Duodenal mucosa (tissue), 2 donors: Measurements from ENCODE around the gene CAPZB.

Experiments used
- H3K27ac ChIP-seq: one replicate; pipeline ENCODE4 v1.7.0; 2013; ENCODE audit warnings: low read depth, low read length
- H3K27me3 ChIP-seq, 2 donors: one replicate each; pipeline ENCODE4 v1.7.0; 2013; ENCODE audit warnings: low read length in 2 of 2, control low read depth in 1 of 2; ENCODE audit not compliant: insufficient read depth in 2 of 2, control insufficient read depth in 1 of 2
- H3K36me3 ChIP-seq, 2 donors: one replicate each; pipeline ENCODE4 v1.7.0; 2013; ENCODE audit warnings: low read length in 2 of 2, control low read depth in 1 of 2; ENCODE audit not compliant: insufficient read depth in 2 of 2, control insufficient read depth in 1 of 2
- H3K4me1 ChIP-seq, 2 donors: one replicate each; pipeline ENCODE4 v1.7.0; 2013; ENCODE audit warnings: low read length in 2 of 2, control low read depth in 1 of 2; ENCODE audit not compliant: insufficient read depth in 2 of 2, control insufficient read depth in 1 of 2
- H3K4me3 ChIP-seq, 2 donors: one replicate each; pipeline ENCODE4 v1.7.0; 2013; ENCODE audit warnings: low read length in 2 of 2, low read depth in 1 of 2
- H3K9ac ChIP-seq, 2 donors: one replicate each; pipeline ENCODE4 v1.7.0; 2013; ENCODE audit warnings: low read length in 2 of 2, low read depth in 1 of 2
- H3K9me3 ChIP-seq, 2 donors: one replicate each; pipeline ENCODE4 v1.7.0; 2013; ENCODE audit warnings: low read length in 2 of 2, control low read depth in 1 of 2; ENCODE audit not compliant: control insufficient read depth in 1 of 2

The CAPZB gene

DNA sequence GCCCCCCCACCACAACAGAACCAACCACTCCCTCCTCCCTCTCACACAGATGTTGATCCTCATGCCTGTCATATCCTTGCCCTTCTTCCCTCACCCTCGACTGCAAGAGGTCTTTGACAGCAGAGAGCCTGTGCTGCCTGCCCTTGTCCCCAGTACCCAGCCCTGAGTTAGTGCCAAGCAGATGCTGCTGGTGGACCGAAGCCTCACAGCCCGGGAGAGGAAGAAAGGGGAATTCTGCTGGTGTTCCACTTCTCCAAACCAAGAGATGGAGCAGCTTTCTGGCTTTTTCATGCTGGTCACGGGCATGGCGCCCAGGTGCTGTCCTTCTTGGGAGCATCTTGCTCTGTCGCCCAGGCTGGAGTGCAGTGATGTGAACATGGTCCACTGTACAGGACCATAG, 104.1 kb downstream of the CAPZB start:
- H3K9ac ChIP-seq = no peak overlapping the region
- H3K4me1 ChIP-seq = peaks cover 31 to 45% of the 10 kb centered on the region in 2 donors
- peaks cover 35 to 57% of the 10 kb centered on the region in 2 donors for H3K36me3 ChIP-seq
- no peak overlapping the region for H3K27ac ChIP-seq
- H3K9me3 ChIP-seq = peaks cover 0 to 2% of the 10 kb centered on the region in 2 donors
- no peak overlapping the region for H3K4me3 ChIP-seq
- no peaks in the 10 kb centered on the region for H3K27me3 ChIP-seq

DNA sequence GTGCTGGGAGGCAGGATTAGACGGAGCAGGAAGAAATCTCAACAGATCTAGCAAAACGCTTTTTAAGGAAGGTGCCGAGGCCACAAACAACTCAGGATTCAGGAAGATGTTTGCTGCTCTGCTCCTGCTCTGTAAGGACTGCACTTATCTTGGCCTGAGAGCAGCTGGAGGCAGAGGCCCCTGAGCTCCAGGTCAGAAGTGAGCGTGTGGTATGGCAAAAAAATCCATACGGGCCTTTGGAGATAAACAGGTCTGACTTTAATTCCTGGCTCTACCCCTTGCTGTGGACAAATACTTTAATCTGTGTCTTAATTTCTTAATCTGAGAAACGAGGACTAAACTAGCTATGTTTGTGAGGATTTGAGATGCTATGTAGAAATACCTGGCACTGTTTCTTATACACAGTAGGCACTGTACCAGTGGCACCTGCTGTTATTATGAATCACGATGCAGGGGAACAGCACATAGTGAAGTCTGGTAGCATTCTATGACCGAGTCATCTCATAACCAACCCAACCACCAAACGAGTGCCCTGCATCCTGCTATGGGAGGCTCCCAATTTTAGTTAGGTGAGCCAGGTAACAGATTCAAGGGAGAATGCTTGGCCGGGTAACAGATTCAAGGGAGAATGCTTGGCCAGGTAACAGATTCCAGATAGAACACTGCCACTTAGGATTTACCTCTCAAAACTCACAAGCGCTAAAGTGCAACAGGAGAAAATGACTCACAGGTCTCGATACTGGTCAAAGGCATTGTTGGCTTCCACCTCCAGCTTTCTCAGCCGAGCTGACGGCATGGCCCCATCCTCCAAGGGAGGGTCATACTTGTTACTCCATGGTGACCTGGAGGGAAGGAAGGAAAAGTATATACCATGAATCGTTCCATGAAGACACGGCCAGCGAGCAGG, 107.3 kb downstream of the CAPZB start:
- no peak overlapping the region for H3K27ac ChIP-seq
- peak overlapping the region in 1 of 2 donors; percentile 3 for H3K9ac ChIP-seq
- H3K36me3 ChIP-seq = peaks cover 40 to 69% of the 10 kb centered on the region in 2 donors
- no peak overlapping the region for H3K4me3 ChIP-seq
- H3K9me3 ChIP-seq = peaks cover 0 to 2% of the 10 kb centered on the region in 2 donors
- H3K27me3 ChIP-seq = no peaks in the 10 kb centered on the region
- peaks cover 22 to 32% of the 10 kb centered on the region in 2 donors for H3K4me1 ChIP-seq

DNA sequence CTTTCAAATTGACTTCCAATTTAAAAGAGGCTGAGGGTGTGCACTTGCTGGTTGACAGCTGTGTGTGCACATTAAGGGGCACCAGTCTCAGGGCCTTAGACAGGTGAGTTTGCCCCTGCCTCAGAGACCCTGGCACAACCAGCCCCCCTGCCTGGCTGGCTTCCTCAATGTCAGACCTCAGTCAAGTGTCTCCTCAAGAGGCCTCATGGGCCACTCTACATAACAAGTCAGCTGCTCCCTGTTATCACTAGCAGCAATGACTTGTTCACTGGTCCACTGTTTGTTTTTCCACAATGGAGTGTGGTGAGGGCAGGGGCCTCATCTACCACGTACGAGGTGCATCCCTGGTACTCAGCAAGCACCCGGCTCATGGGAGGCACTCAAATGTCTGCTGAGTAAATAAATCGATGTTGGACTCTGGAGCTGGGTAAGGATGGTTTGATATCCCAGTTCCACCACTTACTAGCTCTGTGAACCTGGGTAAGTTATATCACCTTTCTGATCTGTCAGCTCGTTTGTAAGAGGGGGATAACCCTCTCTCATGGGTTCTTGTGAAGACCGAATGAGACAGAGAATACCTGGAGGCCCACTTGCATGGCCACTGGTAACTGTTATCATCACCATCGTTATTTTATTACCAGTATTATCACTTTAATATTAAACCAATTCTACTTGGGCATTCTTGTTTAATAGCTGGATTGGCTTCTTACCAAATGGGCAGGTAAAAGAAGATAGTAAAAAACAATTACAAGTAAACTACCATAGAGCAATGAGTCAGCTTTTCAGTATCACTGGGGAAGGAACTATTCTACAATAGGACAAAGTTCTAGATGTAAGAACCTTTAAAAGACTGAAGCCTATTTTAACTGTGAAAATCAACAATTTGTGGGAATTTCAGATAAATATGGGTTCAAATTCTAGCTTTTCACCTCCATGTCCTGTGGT, 108.6 kb downstream of the CAPZB start:
- H3K36me3 ChIP-seq = peaks cover 34 to 70% of the 10 kb centered on the region in 2 donors
- no peaks in the 10 kb centered on the region for H3K27me3 ChIP-seq
- peaks cover 33 to 37% of the 10 kb centered on the region in 2 donors for H3K4me1 ChIP-seq
- no peak overlapping the region for H3K27ac ChIP-seq
- no peak overlapping the region for H3K4me3 ChIP-seq
- peaks cover 0 to 2% of the 10 kb centered on the region in 2 donors for H3K9me3 ChIP-seq
- peak overlapping the region in 1 of 2 donors; percentile 3 for H3K9ac ChIP-seq

DNA sequence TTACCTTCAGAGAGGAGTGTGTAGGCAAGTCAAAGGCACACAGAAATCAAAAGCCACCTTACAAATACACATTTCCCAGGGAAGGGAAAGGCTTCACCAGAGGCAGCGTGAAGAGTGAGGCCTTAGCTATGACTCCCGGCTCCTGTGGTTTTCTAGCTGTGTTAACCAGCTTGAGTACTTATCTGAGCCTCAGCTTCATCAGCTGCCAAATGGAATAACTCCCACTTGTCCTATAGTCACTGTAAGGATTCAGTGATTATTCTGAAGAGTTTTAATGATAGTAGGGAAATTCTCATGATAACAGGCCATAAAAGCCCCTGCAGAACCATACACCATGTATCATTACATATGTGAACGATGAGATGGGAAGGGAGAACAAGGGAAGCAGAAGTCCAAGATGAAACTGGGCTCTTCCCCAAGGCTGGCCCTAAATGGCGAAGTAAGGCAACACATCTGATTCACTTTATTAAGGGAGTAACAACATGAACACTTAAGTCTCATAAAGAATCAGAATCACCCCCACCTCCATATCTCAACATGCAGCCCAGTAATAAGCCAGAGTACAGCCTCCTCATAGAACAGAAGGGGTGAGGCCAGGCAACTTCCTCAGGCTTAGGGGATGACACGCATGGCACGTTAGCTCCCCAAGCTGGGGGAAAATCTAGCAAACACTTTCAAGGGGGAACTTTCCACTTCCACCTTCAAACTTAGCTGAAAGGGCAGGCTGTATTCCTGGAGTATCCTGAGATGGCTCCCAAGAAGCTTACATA, 109.5 kb downstream of the CAPZB start:
- Histone ChIP-seq H3K27ac (no peak overlapping the region), H3K4me3 (no peak overlapping the region), H3K36me3 (peaks cover 36 to 73% of the 10 kb centered on the region in 2 donors), H3K9ac (no peak overlapping the region), H3K9me3 (peaks cover 0 to 2% of the 10 kb centered on the region in 2 donors), H3K27me3 (no peaks in the 10 kb centered on the region), H3K4me1 (peaks cover 42 to 43% of the 10 kb centered on the region in 2 donors)

DNA sequence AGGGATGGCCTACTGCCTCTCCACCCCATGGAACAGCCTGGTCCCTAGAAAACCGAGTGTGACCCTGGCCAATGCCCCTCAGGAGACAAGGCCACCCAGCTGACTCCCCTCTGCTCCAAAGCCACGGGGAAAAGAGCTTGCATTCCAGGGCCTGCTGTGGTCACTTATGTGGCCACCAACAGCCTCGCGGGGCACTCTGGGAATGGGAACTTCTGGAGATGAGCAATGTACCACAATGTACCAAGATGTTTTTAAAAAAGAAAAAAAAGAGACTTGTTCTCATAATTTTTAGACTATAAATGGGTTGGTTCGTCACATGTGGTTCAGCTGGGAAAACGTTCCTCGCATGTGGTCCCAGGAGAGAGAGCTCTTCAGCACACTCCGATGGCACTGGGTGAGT, 110.4 kb downstream of the CAPZB start:
- Histone ChIP-seq H3K27ac (no peak overlapping the region), H3K9me3 (peaks cover 0 to 2% of the 10 kb centered on the region in 2 donors), H3K9ac (no peak overlapping the region), H3K36me3 (peaks cover 32 to 70% of the 10 kb centered on the region in 2 donors), H3K27me3 (no peaks in the 10 kb centered on the region), H3K4me1 (peaks cover 43 to 51% of the 10 kb centered on the region in 2 donors), H3K4me3 (no peak overlapping the region)

DNA sequence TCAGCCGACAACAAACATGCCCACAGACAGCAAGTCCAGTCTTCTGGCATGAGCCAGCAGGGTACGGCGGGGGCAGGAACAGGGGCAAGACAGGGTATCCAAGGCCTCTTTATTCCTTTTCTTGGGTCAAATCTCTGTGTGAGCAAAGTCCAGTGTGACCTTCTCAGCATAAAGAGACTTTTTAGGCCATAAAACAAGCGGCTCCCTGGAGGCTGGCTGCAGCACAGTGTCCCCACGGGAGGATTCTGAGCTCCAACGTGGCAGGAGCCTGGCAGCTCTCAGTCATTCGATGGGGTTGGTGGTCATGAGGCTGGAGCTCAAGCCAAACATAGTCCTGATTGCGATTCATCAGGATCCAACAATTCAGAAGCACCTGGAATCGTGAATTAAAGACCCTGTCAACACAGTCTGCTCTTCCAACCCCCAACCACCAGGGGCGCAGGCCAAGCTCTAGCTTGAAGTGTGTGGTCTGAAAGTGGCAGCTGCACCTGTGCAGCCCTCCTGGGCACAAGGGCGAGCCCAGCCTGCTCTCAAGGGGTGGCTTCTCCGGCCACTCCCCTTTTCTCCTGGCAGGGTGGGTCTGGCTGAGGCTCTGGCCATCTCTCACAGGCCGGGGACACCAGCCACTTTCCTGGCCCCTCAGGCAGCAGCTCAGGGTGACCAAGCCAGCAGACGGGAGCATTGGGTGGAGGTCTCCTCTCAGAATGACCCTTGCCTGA, 111.1 kb downstream of the CAPZB start:
- Histone ChIP-seq H3K9ac (peak overlapping the region in 1 of 2 donors; percentile 13), H3K9me3 (peaks cover 0 to 2% of the 10 kb centered on the region in 2 donors), H3K4me3 (no peak overlapping the region), H3K27ac (no peak overlapping the region), H3K36me3 (peaks cover 30 to 65% of the 10 kb centered on the region in 2 donors), H3K27me3 (no peaks in the 10 kb centered on the region), H3K4me1 (peaks cover 38 to 55% of the 10 kb centered on the region in 2 donors)

DNA sequence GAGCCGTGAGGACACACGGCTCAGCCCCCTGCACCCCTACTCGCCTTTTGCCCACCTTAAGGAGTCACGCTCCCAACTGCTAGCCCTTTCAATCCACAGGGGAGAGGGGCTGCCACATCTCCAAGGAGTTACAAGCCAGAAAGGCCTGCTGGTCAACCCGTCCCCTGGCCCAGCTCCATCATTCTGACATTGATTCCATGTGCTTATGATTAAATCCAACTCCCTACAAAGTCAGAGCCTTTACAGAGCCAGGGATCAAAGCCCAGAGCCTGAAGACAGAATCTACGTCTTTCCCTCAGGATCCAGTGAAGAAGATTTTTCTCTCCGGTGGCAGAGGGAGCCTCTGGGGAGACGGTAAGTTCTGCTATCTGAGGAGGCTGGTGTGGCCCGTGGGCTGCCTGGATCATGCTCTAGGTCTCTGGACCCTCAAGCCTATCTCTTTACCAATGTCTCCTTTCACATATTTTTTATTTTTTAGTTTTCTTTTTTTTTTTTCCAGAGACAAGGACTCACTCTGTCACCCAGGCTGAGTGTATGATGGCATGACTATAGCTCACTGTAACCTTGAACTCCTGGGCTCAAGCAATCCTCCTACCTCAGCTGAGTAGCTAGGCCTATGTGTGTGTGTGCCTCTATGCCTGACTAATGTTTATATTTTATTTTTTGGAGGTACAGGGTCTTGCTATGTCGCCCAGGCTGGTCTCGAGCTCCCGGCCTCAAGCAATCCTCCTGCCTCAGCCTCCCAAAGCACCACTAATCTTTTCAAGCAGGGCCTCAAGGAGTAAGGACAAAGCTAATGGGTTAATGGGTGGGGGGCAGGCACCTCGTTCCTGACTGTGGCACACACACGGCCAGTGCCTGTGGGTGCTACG, 111.9 kb downstream of the CAPZB start:
- no peak overlapping the region for H3K4me3 ChIP-seq
- peaks cover 30 to 59% of the 10 kb centered on the region in 2 donors for H3K36me3 ChIP-seq
- H3K4me1 ChIP-seq = peaks cover 35 to 57% of the 10 kb centered on the region in 2 donors
- no peak overlapping the region for H3K9ac ChIP-seq
- H3K27me3 ChIP-seq = no peaks in the 10 kb centered on the region
- peaks cover 0 to 2% of the 10 kb centered on the region in 2 donors for H3K9me3 ChIP-seq
- no peak overlapping the region for H3K27ac ChIP-seq

DNA sequence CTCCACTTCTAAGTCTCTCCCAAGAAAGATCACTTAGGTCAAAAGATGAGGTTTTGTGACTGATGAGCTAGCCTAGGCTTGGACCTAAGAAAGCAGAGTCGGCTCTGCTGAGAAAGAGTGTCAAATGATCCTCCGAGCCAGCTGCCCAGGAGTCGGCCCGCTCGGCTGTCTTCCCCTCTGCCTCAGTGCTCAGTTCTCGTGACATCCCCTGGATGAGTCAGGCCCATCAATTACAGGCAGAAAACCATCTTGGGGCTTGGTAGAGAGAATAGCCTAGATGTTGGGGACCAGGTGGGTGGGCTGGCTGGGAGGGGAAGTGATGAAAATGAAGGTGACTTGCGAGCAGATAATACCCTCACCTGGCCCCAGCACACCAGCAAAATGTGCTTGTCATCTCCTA, 112.7 kb downstream of the CAPZB start:
- Histone ChIP-seq H3K9me3 (peaks cover 0 to 2% of the 10 kb centered on the region in 2 donors), H3K27me3 (no peaks in the 10 kb centered on the region), H3K27ac (no peak overlapping the region), H3K36me3 (peaks cover 24 to 51% of the 10 kb centered on the region in 2 donors), H3K9ac (no peak overlapping the region), H3K4me1 (peaks cover 34 to 55% of the 10 kb centered on the region in 2 donors), H3K4me3 (no peak overlapping the region)
